ENCODE data around the gene SLC6A1. TPM values are rescaled to one million over a fixed set of nuclear protein-coding genes. Genes with fewer than 3 reads are reported as not detected.

The SLC6A1 gene
- not detected for total RNA-seq

GRCh38 chr3:10992017-10992942, at the start of gene SLC6A1:
Gene SLC6A1, plus strand, starts transcription at chr3:10992748. Its CDS starts 24,464 bp downstream, at chr3:11017212.
- ATAC-seq = peak; percentile 47
- no peaks in the 10 kb centered on the region for H3K36me3 Mint-ChIP-seq (ENCODE audit: low read depth)
- CTCF ChIA-PET = interaction anchor here (0.6 kb wide), 1 partner anchor 8 kb away, joined by 3 read pairs; no protein-coding TSS in a partner anchor
- H3K4me1 Mint-ChIP-seq = peaks cover 5% of the 10 kb centered on the region
- H3K9me3 Mint-ChIP-seq (ENCODE audit: low read depth) = no peaks in the 10 kb centered on the region
- peak within 1 kb of the TSS; percentile 7 for H3K4me3 Mint-ChIP-seq
- POLR2A ChIA-PET = no interaction called here
- intact Hi-C loops (cut with DNase I, micrococcal nuclease) = no loop called here
- no peak for DNase-seq
- H3K27me3 Mint-ChIP-seq = peaks cover 56% of the 10 kb centered on the region
- no peak within 1 kb of the TSS for H3K27ac Mint-ChIP-seq

DNA sequence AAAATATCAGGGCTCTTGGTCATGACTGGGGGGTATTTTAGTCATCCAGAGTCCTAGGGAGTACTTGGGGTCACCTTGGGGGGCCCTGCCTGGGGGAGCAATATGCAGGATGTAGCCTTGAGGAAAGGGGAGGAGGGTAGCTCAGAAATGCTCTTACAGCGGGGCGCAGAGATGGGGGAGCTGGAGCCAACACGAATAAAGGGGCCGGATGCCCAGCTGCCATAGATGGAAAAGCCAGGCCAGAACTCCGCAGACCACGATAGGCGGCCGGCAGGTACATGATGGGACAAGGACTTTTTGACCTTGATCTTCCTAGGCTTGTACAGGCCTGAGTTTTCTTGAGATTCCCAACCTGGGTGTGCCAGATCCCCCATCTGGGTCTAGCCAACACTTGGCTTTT, 47.7 kb upstream of the SLC6A1 start:
- CTCF ChIA-PET = interaction anchor here (0.6 to 4.8 kb wide), 12 partner anchors 37 to 707 kb away, joined by 3 to 43 read pairs (median 4); no protein-coding TSS in a partner anchor

DNA sequence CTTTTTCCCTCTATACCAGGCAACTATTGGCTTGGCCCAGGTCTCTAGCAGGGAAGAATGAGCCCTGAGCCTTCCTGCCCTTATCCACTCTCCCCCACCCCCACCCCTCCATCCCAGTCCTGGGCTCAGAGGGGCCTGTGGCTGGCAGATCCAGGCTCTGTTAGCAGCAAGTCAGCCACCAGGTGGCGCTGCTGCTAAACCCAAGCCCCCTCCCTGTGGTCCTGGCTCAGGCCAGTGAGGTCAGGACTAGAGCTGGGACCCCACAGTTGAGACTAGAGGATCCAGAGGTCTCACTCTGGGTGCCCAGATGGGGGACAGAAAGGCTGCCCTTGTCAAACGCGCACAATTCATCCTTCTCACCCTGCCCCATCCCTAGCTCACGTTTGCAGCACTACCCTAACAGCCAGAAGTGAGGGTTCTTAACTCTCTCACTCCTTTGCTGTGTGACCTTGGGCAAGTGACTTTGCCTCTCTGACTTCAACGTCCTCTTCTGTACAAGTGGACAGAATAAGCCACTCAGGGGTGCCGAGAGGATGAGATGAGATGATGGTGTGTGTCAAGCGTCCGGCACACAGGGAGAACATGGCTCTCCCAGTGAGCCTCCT, 46.8 kb upstream of the SLC6A1 start:
- intact Hi-C loops (cut with DNase I, micrococcal nuclease) = loop anchor here (1.0 to 10.0 kb wide), 5 partner anchors 114 to 707 kb away; no protein-coding TSS in a partner anchor
- POLR2A ChIA-PET = no interaction called here
- peak; percentile 79 for DNase-seq
- CTCF ChIA-PET = interaction anchor here (0.6 to 4.8 kb wide), 14 partner anchors 53 to 706 kb away, joined by 3 to 43 read pairs (median 3); no protein-coding TSS in a partner anchor
- Mint-ChIP-seq H3K4me3 (no peak overlapping the region), H3K27ac (no peak overlapping the region), H3K27me3 (peaks cover 5% of the 10 kb centered on the region), H3K36me3 (ENCODE audit: low read depth) (no peaks in the 10 kb centered on the region), H3K4me1 (no peaks in the 10 kb centered on the region), H3K9me3 (ENCODE audit: low read depth) (peaks cover 4% of the 10 kb centered on the region)
- ATAC-seq = peak; percentile 83

More for the DNA sequence above, 47.7 kb upstream of the SLC6A1 start:
- POLR2A ChIA-PET = no interaction called here
- peaks cover 2% of the 10 kb centered on the region for H3K27me3 Mint-ChIP-seq
- H3K27ac Mint-ChIP-seq = no peak overlapping the region
- ATAC-seq (no peak), DNase-seq (no peak)
- intact Hi-C loops (cut with DNase I, micrococcal nuclease) = loop anchor here (1.0 to 10.0 kb wide), 6 partner anchors 114 to 707 kb away; no protein-coding TSS in a partner anchor
- H3K36me3 Mint-ChIP-seq (ENCODE audit: low read depth) = no peaks in the 10 kb centered on the region
- H3K4me1 Mint-ChIP-seq = no peaks in the 10 kb centered on the region
- no peak overlapping the region for H3K4me3 Mint-ChIP-seq
- H3K9me3 Mint-ChIP-seq (ENCODE audit: low read depth) = peaks cover 4% of the 10 kb centered on the region

DNA sequence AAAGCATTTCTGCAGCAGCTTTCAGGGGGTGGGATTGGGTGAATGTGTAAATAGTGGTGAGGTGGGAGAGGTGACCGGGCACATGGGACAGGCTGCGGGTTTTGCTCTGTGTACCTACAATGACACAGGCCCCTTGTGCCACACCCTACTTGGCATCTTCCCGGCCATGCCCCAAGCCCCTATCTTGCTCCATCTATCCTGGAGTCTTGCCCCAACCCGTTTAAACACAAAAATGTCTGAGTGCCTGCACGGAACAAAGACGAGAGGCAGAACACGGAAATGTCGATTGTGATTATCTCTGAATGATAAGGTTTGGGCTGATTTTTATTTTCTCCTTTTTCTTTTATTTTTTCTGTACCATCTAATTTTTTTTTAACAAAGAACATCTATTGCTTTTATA, 46.0 kb upstream of the SLC6A1 start:
- no peaks in the 10 kb centered on the region for H3K36me3 Mint-ChIP-seq (ENCODE audit: low read depth)
- H3K27me3 Mint-ChIP-seq = peaks cover 7% of the 10 kb centered on the region
- intact Hi-C loops (cut with DNase I, micrococcal nuclease) = loop anchor here (5.0 to 10.0 kb wide), 4 partner anchors 258 to 706 kb away; no protein-coding TSS in a partner anchor
- ChIA-PET POLR2A (no interaction called here), CTCF (interaction anchor here (0.6 to 4.8 kb wide), 8 partner anchors 35 to 705 kb away, joined by 3 to 43 read pairs (median 3); no protein-coding TSS in a partner anchor)
- no peak overlapping the region for H3K27ac Mint-ChIP-seq
- DNase-seq (no peak), ATAC-seq (no peak)
- peaks cover 4% of the 10 kb centered on the region for H3K9me3 Mint-ChIP-seq (ENCODE audit: low read depth)
- no peaks in the 10 kb centered on the region for H3K4me1 Mint-ChIP-seq
- H3K4me3 Mint-ChIP-seq = no peak overlapping the region

- intact Hi-C loops (cut with DNase I, micrococcal nuclease) = loop anchor here (5.0 to 10.0 kb wide), 4 partner anchors 256 to 704 kb away; no protein-coding TSS in a partner anchor
- Mint-ChIP-seq H3K4me3 (no peak overlapping the region), H3K4me1 (no peaks in the 10 kb centered on the region), H3K36me3 (ENCODE audit: low read depth) (no peaks in the 10 kb centered on the region), H3K9me3 (ENCODE audit: low read depth) (no peaks in the 10 kb centered on the region), H3K27ac (no peak overlapping the region), H3K27me3 (peaks cover 5% of the 10 kb centered on the region)
- no peak for ATAC-seq
- POLR2A ChIA-PET = no interaction called here
- no peak for DNase-seq
- CTCF ChIA-PET = interaction anchor here (0.6 to 4.8 kb wide), 2 partner anchors 44 to 112 kb away, joined by 3 to 43 read pairs; no protein-coding TSS in a partner anchor
Measured at GRCh38 chr3:10948326-10948725, 44.2 kb upstream of the SLC6A1 start.

DNA sequence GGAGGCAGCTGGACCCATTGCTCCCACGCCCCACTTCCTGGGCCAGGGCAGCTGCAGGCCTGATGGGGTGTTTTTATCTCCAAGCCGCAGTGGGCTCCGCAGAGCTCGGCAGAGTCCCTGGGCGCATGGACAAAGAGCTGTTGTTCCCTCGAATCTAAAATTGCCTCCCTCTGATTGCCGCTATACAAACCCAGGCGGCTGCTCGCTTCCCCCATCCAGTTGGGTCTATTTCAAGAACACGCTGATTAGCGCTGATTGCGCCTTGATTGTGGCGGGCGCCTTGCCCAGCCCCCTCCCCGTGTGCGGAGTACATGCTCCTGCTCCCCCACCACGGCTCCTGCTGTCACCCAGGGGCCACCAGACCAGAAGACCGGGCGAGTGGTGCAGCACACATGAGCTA, 43.4 kb upstream of the SLC6A1 start:
- no peaks in the 10 kb centered on the region for H3K4me1 Mint-ChIP-seq
- ChIA-PET POLR2A (no interaction called here), CTCF (no interaction called here)
- H3K27ac Mint-ChIP-seq = no peak overlapping the region
- no peaks in the 10 kb centered on the region for H3K36me3 Mint-ChIP-seq (ENCODE audit: low read depth)
- H3K4me3 Mint-ChIP-seq = no peak overlapping the region
- DNase-seq (no peak), ATAC-seq (no peak)
- intact Hi-C loops (cut with DNase I, micrococcal nuclease) = loop anchor here (5.0 to 10.0 kb wide), 4 partner anchors 256 to 703 kb away; no protein-coding TSS in a partner anchor
- no peaks in the 10 kb centered on the region for H3K9me3 Mint-ChIP-seq (ENCODE audit: low read depth)
- peaks cover 5% of the 10 kb centered on the region for H3K27me3 Mint-ChIP-seq

- DNase-seq = peak; percentile 30
- Mint-ChIP-seq H3K4me3 (no peak overlapping the region), H3K27me3 (peaks cover 5% of the 10 kb centered on the region), H3K9me3 (ENCODE audit: low read depth) (no peaks in the 10 kb centered on the region), H3K27ac (no peak overlapping the region), H3K4me1 (no peaks in the 10 kb centered on the region), H3K36me3 (ENCODE audit: low read depth) (no peaks in the 10 kb centered on the region)
- CTCF ChIA-PET = interaction anchor here (0.7 kb wide), 1 partner anchor 109 kb away, joined by 3 read pairs; no protein-coding TSS in a partner anchor
- no peak for ATAC-seq
- POLR2A ChIA-PET = no interaction called here
- intact Hi-C loops (cut with DNase I, micrococcal nuclease) = loop anchor here in 1 of 2 experiments (1.0 kb wide), 1 partner anchor 109 kb away; no protein-coding TSS in a partner anchor
Measured at GRCh38 chr3:10950476-10951294, 41.9 kb upstream of the SLC6A1 start.

GRCh38 chr3:10951295-10951926, 41.1 kb upstream of the SLC6A1 start:
- Mint-ChIP-seq H3K27ac (no peak overlapping the region), H3K4me1 (no peaks in the 10 kb centered on the region), H3K27me3 (peaks cover 5% of the 10 kb centered on the region), H3K9me3 (ENCODE audit: low read depth) (no peaks in the 10 kb centered on the region), H3K36me3 (ENCODE audit: low read depth) (no peaks in the 10 kb centered on the region), H3K4me3 (no peak overlapping the region)
- POLR2A ChIA-PET = no interaction called here
- DNase-seq = no peak
- CTCF ChIA-PET = interaction anchor here (0.7 kb wide), 1 partner anchor 109 kb away, joined by 3 read pairs; no protein-coding TSS in a partner anchor
- ATAC-seq = no peak
- intact Hi-C loops (cut with DNase I, micrococcal nuclease) = no loop called here

- CTCF ChIA-PET = interaction anchor here (0.7 to 2.3 kb wide), 3 partner anchors 11 to 1032 kb away, joined by 3 to 5 read pairs (median 4); no protein-coding TSS in a partner anchor
- H3K27ac Mint-ChIP-seq = no peak overlapping the region
Measured at GRCh38 chr3:10952525-10952924, 40.0 kb upstream of the SLC6A1 start.

GRCh38 chr3:10954740-10955139, 37.8 kb upstream of the SLC6A1 start:
- Mint-ChIP-seq H3K27ac (no peak overlapping the region), H3K36me3 (ENCODE audit: low read depth) (no peaks in the 10 kb centered on the region), H3K9me3 (ENCODE audit: low read depth) (no peaks in the 10 kb centered on the region), H3K27me3 (peaks cover 8% of the 10 kb centered on the region), H3K4me1 (no peaks in the 10 kb centered on the region), H3K4me3 (no peak overlapping the region)
- ChIA-PET POLR2A (no interaction called here), CTCF (interaction anchor here (0.6 to 2.3 kb wide), 3 partner anchors 13 to 384 kb away, joined by 3 to 5 read pairs (median 5); no protein-coding TSS in a partner anchor)
- ATAC-seq (no peak), DNase-seq (no peak)
- intact Hi-C loops (cut with DNase I, micrococcal nuclease) = no loop called here

More at GRCh38 chr3:10952525-10952924, 40.0 kb upstream of the SLC6A1 start:
- Mint-ChIP-seq H3K4me3 (no peak overlapping the region), H3K27me3 (peaks cover 5% of the 10 kb centered on the region), H3K4me1 (no peaks in the 10 kb centered on the region), H3K36me3 (ENCODE audit: low read depth) (no peaks in the 10 kb centered on the region), H3K9me3 (ENCODE audit: low read depth) (no peaks in the 10 kb centered on the region)
- intact Hi-C loops (cut with DNase I, micrococcal nuclease) = no loop called here
- DNase-seq (no peak), ATAC-seq (no peak)
- POLR2A ChIA-PET = no interaction called here
